GM04503 (cell line): Measurements from ENCODE around the gene EGFL8.

Source experiments
- DNase-seq: peaks from one replicate; pipeline ENCODE4 v3.0.0-alpha.2; 2012; ENCODE audit warnings: low read depth

EGFL8 gene

GRCh38 chr6:32168350-32168749, 4.0 kb downstream of the EGFL8 start:
- no peak for DNase-seq

GRCh38 chr6:32168807-32169591, 4.6 kb downstream of the EGFL8 start:
- DNase-seq = no peak

GRCh38 chr6:32170294-32170693, 5.9 kb downstream of the EGFL8 start:
- no peak for DNase-seq

- no peak for DNase-seq
These were observed 6.8 kb downstream of the EGFL8 start for GRCh38 chr6:32171234-32171633.

GRCh38 chr6:32173051-32173727, 8.8 kb downstream of the EGFL8 start:
- no peak for DNase-seq

- no peak for DNase-seq
These were observed 10.0 kb downstream of the EGFL8 start for GRCh38 chr6:32174416-32174815.

- DNase-seq = no peak
These were observed 10.9 kb downstream of the EGFL8 start for GRCh38 chr6:32175322-32175710.

GRCh38 chr6:32175711-32176475, 11.5 kb downstream of the EGFL8 start, which contains the start of gene AGPAT1:
AGPAT1 (minus strand) TSS chr6:32176084; CDS start chr6:32171496, 4,588 bp downstream.
- DNase-seq = peak; percentile 84

- no peak for DNase-seq
These were observed 12.2 kb downstream of the EGFL8 start for GRCh38 chr6:32176476-32177182.

GRCh38 chr6:32177183-32177787, 12.9 kb downstream of the EGFL8 start:
- no peak for DNase-seq

GRCh38 chr6:32177788-32178546, 13.6 kb downstream of the EGFL8 start, which contains the start of gene RNF5:
RNF5 (plus strand) TSS chr6:32178405; CDS start chr6:32178512, 107 bp downstream.
- peak; percentile 100 for DNase-seq

GRCh38 chr6:32178547-32179440, 14.4 kb downstream of the EGFL8 start:
- DNase-seq = no peak

- DNase-seq = no peak
These were observed 15.5 kb downstream of the EGFL8 start for GRCh38 chr6:32179766-32180405.

- no peak for DNase-seq
These were observed 16.8 kb downstream of the EGFL8 start for GRCh38 chr6:32181148-32181702.

- DNase-seq = no peak
These were observed 17.6 kb downstream of the EGFL8 start for GRCh38 chr6:32181915-32182529.

GRCh38 chr6:32182555-32182981, 18.2 kb downstream of the EGFL8 start:
- no peak for DNase-seq

- DNase-seq = no peak
These were observed 18.6 kb downstream of the EGFL8 start for GRCh38 chr6:32183030-32183429.

- no peak for DNase-seq
These were observed 19.2 kb downstream of the EGFL8 start for GRCh38 chr6:32183483-32184083.
